ENCODE data around the gene ANKRD42. TPM values are rescaled to one million over a fixed set of nuclear protein-coding genes. Genes with fewer than 3 reads are reported as not detected.

The ANKRD42 gene
- total and polyA plus RNA-seq, 9 of the 15 experiments (the other 6 are each of a cell fraction or from before 2014, with no cell fraction given) = 2.8 to 9.1 (median 6.1) TPM

GRCh38 chr11:83285771-83286528, 92.4 kb downstream of the ANKRD42 start, which contains the start of gene CCDC90B (continued):
- TF ChIP-seq FOXP4 (CRISPR knock-in tag; IDR thresholded peaks at IDR 0.05; ENCODE audit: borderline replicate concordance) (no peak), HNRNPH1 (optimal IDR thresholded peaks at IDR 0.05; ENCODE audit: low read depth, low read length) (no peak), XRCC3 (IDR thresholded peaks at IDR 0.05) (no peak), PTRF (tag; IDR thresholded peaks at IDR 0.05) (no peak), MNT (conservative IDR thresholded peaks at IDR 0.05) (peak; percentile 78 to 86), BRD9 (IDR thresholded peaks at IDR 0.05; ENCODE audit: low read depth, partially characterized antibody) (peak; percentile 9), ARID3B (CRISPR knock-in tag; IDR thresholded peaks at IDR 0.05; ENCODE audit: borderline replicate concordance) (no peak)
